Upper lobe of right lung (tissue), 1 donor: Measurements from ENCODE around the gene PTCD1. TPM values are rescaled to one million over a fixed set of nuclear protein-coding genes. Genes with fewer than 3 reads are reported as not detected.
"Not testable (repeated sequence)": the region's sequence is repeated elsewhere in the genome, so short reads cannot be mapped to it uniquely, and the experiment has no call there.

Source experiments
- ATAC-seq: fragments of 200-7000 bp; cut with Tn5 transposase; one replicate; pipeline ENCODE4 v1.9.1; 2020; ENCODE audit warnings: mild to moderate bottlenecking, moderate library complexity
- DNase-seq: peaks from one replicate; pipeline ENCODE4 v3.0.0-alpha.2; 2020
- H3K27ac ChIP-seq: fragments of 200-600 bp; one replicate; pipeline ENCODE4 v1.8.0; 2022
- H3K27me3 ChIP-seq: fragments of 200-600 bp; one replicate; pipeline ENCODE4 v1.8.0; 2022; ENCODE audit warnings: mild to moderate bottlenecking
- H3K36me3 ChIP-seq: fragments of 200-600 bp; one replicate; pipeline ENCODE4 v1.8.0; 2022
- H3K4me1 ChIP-seq: fragments of 200-600 bp; one replicate; pipeline ENCODE4 v1.8.0; 2022
- H3K4me3 ChIP-seq: fragments of 200-600 bp; one replicate; pipeline ENCODE4 v1.8.0; 2022; ENCODE audit warnings: mild to moderate bottlenecking
- H3K9me3 ChIP-seq: fragments of 200-600 bp; one replicate; pipeline ENCODE4 v1.8.0; 2022
- CTCF ChIP-seq: fragments of 200-600 bp; IDR thresholded peaks from one replicate; pipeline ENCODE4 v1.8.0; 2022; ENCODE audit warnings: antibody characterized with exemption
- intact Hi-C: fragments of 100-400 bp; cut with DNase I; formaldehyde crosslinking; loops from one replicate; pipeline ENCODE4 v1.11.0; 2022
- total RNA-seq: library from RNA; stranded (reverse); fragmentation: NEBNext Ultra II Directional; extraction: Animal tissue kit (Norgen Biotek cat#: 25700); gene quantifications from one replicate; pipeline ENCODE4 v1.2.1, GENCODE V29; 2021
- donor health status: DM: no; HTN: yes; CAD: no; lungs with severe emphysema.

PTCD1 gene
- total RNA-seq, 1 donor from 2014 or later, result 7.5 TPM

- Histone ChIP-seq H3K4me1 (no peaks in the 10 kb centered on the region), H3K27me3 (no peaks in the 10 kb centered on the region), H3K36me3 (peaks cover 85% of the 10 kb centered on the region), H3K4me3 (no peak overlapping the region), H3K27ac (no peak overlapping the region), H3K9me3 (no peaks in the 10 kb centered on the region)
- DNase-seq, result no peak
- intact Hi-C loops, result no loop called here
- no peak for ATAC-seq
- no peak for TF ChIP-seq CTCF
Observed at GRCh38 chr7:99447943-99448342, 9.3 kb upstream of the PTCD1 start.

- ATAC-seq (no peak), DNase-seq (no peak)
- Histone ChIP-seq H3K27ac (no peak overlapping the region), H3K4me1 (peaks cover 3% of the 10 kb centered on the region), H3K27me3 (no peaks in the 10 kb centered on the region), H3K9me3 (no peaks in the 10 kb centered on the region), H3K36me3 (peaks cover 74% of the 10 kb centered on the region), H3K4me3 (no peak overlapping the region)
- intact Hi-C loops, result no loop called here
- TF ChIP-seq CTCF, result no peak
Observed at GRCh38 chr7:99446096-99446495, 7.5 kb upstream of the PTCD1 start.

- no peak for DNase-seq
- no peaks in the 10 kb centered on the region for H3K27me3 ChIP-seq
- peaks cover 24% of the 10 kb centered on the region for H3K36me3 ChIP-seq
- ATAC-seq, result no peak
- peak overlapping the region; percentile 99 for H3K4me3 ChIP-seq
- no peak for TF ChIP-seq CTCF
- intact Hi-C loops, result no loop called here
- no peaks in the 10 kb centered on the region for H3K9me3 ChIP-seq
- H3K4me1 ChIP-seq, result peaks cover 24% of the 10 kb centered on the region
- no peak overlapping the region for H3K27ac ChIP-seq
Observed at GRCh38 chr7:99440195-99440594, 1.6 kb upstream of the PTCD1 start.

- Histone ChIP-seq H3K27me3 (no peaks in the 10 kb centered on the region), H3K4me1 (peaks cover 24% of the 10 kb centered on the region), H3K4me3 (peak overlapping the region; percentile 99), H3K9me3 (no peaks in the 10 kb centered on the region), H3K27ac (peak overlapping the region; percentile 85), H3K36me3 (peaks cover 26% of the 10 kb centered on the region)
- ATAC-seq (peak; percentile 5), DNase-seq (no peak)
- intact Hi-C loops, result no loop called here
- TF ChIP-seq CTCF, result no peak
Observed at GRCh38 chr7:99437946-99438572, 539 bp downstream of the PTCD1 start.

GRCh38 chr7:99433158-99433557 lies 5.4 kb downstream of the PTCD1 start:
- intact Hi-C loops, result no loop called here
- no peak for DNase-seq
- no peak for ATAC-seq
- no peaks in the 10 kb centered on the region for H3K27me3 ChIP-seq
- H3K9me3 ChIP-seq, result no peaks in the 10 kb centered on the region
- H3K4me1 ChIP-seq, result peaks cover 9% of the 10 kb centered on the region
- no peak for TF ChIP-seq CTCF
- no peak overlapping the region for H3K4me3 ChIP-seq
- no peak overlapping the region for H3K27ac ChIP-seq
- peaks cover 61% of the 10 kb centered on the region for H3K36me3 ChIP-seq

GRCh38 chr7:99431756-99432540 lies 6.7 kb downstream of the PTCD1 start:
- ATAC-seq, H3K4me1 ChIP-seq, intact Hi-C loops, H3K9me3 ChIP-seq, DNase-seq, H3K27ac ChIP-seq, H3K4me3 ChIP-seq, H3K27me3 ChIP-seq: not testable (repeated sequence)
- peaks cover 61% of the 10 kb centered on the region for H3K36me3 ChIP-seq
